ENCODE data around the gene DHX36. TPM values are rescaled to one million over a fixed set of nuclear protein-coding genes. Genes with fewer than 3 reads are reported as not detected.

The DHX36 gene
- total RNA-seq, 1 donor from 2014 or later, result 91.8 TPM

GRCh38 chr3:154345422-154346122, 21.3 kb upstream of the DHX36 start:
- Histone ChIP-seq H3F3A (ENCODE audit: low read depth) (no peaks in the 10 kb centered on the region), H3K36me3 (no peaks in the 10 kb centered on the region), H3K27ac (no peak overlapping the region), H3K9me3 (ENCODE audit: low read depth) (no peaks in the 10 kb centered on the region), H3K79me2 (ENCODE audit: low read depth) (no peaks in the 10 kb centered on the region), H3K4me3 (no peak overlapping the region), H2AFZ (replicated peaks) (no peak overlapping the region), H3K4me1 (no peaks in the 10 kb centered on the region), H3K9ac (no peak overlapping the region), H3K4me2 (no peak overlapping the region), H3K27me3 (no peaks in the 10 kb centered on the region), H4K20me1 (ENCODE audit: low read depth) (no peaks in the 10 kb centered on the region)
- Mint-ChIP-seq H3K36me3 (no peaks in the 10 kb centered on the region), H3K9me3 (no peaks in the 10 kb centered on the region), H3K27me3 (ENCODE audit: insufficient read depth, low read depth) (no peaks in the 10 kb centered on the region), H3K4me1 (no peaks in the 10 kb centered on the region), H3K27ac (no peak overlapping the region), H3K4me3 (no peak overlapping the region)
- no peak for DNase-seq (ENCODE audit: low spot score)
- no peak for TF ChIP-seq EZH2 (IDR thresholded peaks at IDR 0.05)
- no peak for TF ChIP-seq EZH2phosphoT487 (IDR thresholded peaks at IDR 0.05)
- no peak for TF ChIP-seq CTCF (IDR thresholded peaks at IDR 0.05)

GRCh38 chr3:154338570-154338969, 14.3 kb upstream of the DHX36 start:
- Histone ChIP-seq H3K4me2 (no peak overlapping the region), H4K20me1 (ENCODE audit: low read depth) (no peaks in the 10 kb centered on the region), H2AFZ (replicated peaks) (no peak overlapping the region), H3K36me3 (no peaks in the 10 kb centered on the region), H3K9ac (no peak overlapping the region), H3K27ac (no peak overlapping the region), H3K4me1 (no peaks in the 10 kb centered on the region), H3K27me3 (no peaks in the 10 kb centered on the region), H3K9me3 (ENCODE audit: low read depth) (no peaks in the 10 kb centered on the region), H3F3A (ENCODE audit: low read depth) (no peaks in the 10 kb centered on the region), H3K4me3 (no peak overlapping the region), H3K79me2 (ENCODE audit: low read depth) (no peaks in the 10 kb centered on the region)
- Mint-ChIP-seq H3K4me3 (no peak overlapping the region), H3K27me3 (ENCODE audit: insufficient read depth, low read depth) (no peaks in the 10 kb centered on the region), H3K36me3 (no peaks in the 10 kb centered on the region), H3K9me3 (no peaks in the 10 kb centered on the region), H3K27ac (no peak overlapping the region), H3K4me1 (no peaks in the 10 kb centered on the region)
- no peak for DNase-seq (ENCODE audit: low spot score)
- TF ChIP-seq CTCF (IDR thresholded peaks at IDR 0.05) (no peak), EZH2 (IDR thresholded peaks at IDR 0.05) (no peak), EZH2phosphoT487 (IDR thresholded peaks at IDR 0.05) (no peak)

GRCh38 chr3:154338008-154338407, 13.7 kb upstream of the DHX36 start:
- Mint-ChIP-seq H3K4me1 (no peaks in the 10 kb centered on the region), H3K27ac (no peak overlapping the region)
- TF ChIP-seq EZH2phosphoT487 (IDR thresholded peaks at IDR 0.05) (no peak), EZH2 (IDR thresholded peaks at IDR 0.05) (no peak), CTCF (IDR thresholded peaks at IDR 0.05) (no peak)

More at GRCh38 chr3:154338008-154338407, 13.7 kb upstream of the DHX36 start:
- Histone ChIP-seq H3K4me1 (no peaks in the 10 kb centered on the region), H2AFZ (replicated peaks) (no peak overlapping the region), H3K9me3 (ENCODE audit: low read depth) (no peaks in the 10 kb centered on the region), H3K4me2 (no peak overlapping the region), H3K27me3 (no peaks in the 10 kb centered on the region), H3K4me3 (no peak overlapping the region), H3K36me3 (no peaks in the 10 kb centered on the region), H3K27ac (no peak overlapping the region), H3F3A (ENCODE audit: low read depth) (no peaks in the 10 kb centered on the region), H4K20me1 (ENCODE audit: low read depth) (no peaks in the 10 kb centered on the region), H3K79me2 (ENCODE audit: low read depth) (no peaks in the 10 kb centered on the region), H3K9ac (no peak overlapping the region)
- Mint-ChIP-seq H3K36me3 (no peaks in the 10 kb centered on the region), H3K27me3 (ENCODE audit: insufficient read depth, low read depth) (no peaks in the 10 kb centered on the region), H3K9me3 (no peaks in the 10 kb centered on the region), H3K4me3 (no peak overlapping the region)
- DNase-seq (ENCODE audit: low spot score), result no peak

All from neural progenitor cell (in vitro differentiated cells).